Measurements from ENCODE around the gene GAGE12D. TPM values are rescaled to one million over a fixed set of nuclear protein-coding genes. Genes with fewer than 3 reads are reported as not detected.
"Not testable (repeated sequence)": the region's sequence is repeated elsewhere in the genome, so short reads cannot be mapped to it uniquely, and the experiment has no call there.

Gene GAGE12D, protein sequence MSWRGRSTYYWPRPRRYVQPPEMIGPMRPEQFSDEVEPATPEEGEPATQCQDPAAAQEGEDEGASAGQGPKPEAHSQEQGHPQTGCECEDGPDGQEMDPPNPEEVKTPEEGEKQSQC
- total RNA-seq (2014; rRNA removed; shearing (Covaris generic); ENCODE audit: low replicate concordance): not detected in 2 replicates

- H3K27ac ChIP-seq (ENCODE audit: low read length); H3K9me3 ChIP-seq (ENCODE audit: low read length); H2AFZ ChIP-seq (ENCODE audit: low read length); H3K9ac ChIP-seq (ENCODE audit: low read length); H3K9me2 ChIP-seq (replicated peaks; ENCODE audit: insufficient read depth, low read length); H3K4me2 ChIP-seq (ENCODE audit: low read depth, low read length, poor library complexity, severe bottlenecking); DNase-seq; H3K4me1 ChIP-seq (ENCODE audit: low read length); H3K36me3 ChIP-seq (ENCODE audit: insufficient read depth, low read length); H4K20me1 ChIP-seq (ENCODE audit: insufficient read depth, low read depth, low read length); H3K27me3 ChIP-seq (ENCODE audit: low read length); H3K79me2 ChIP-seq (ENCODE audit: low read length); H3K4me3 ChIP-seq (ENCODE audit: low read length): not testable (repeated sequence)
Observed at GRCh38 chrX:49541433-49541832, at the start of gene GAGE12D. GAGE12D (plus strand) TSS chrX:49541733; CDS start chrX:49542888, 1,155 bp downstream.

GRCh38 chrX:49531877-49532276 lies 9.7 kb upstream of the GAGE12D start, which contains the start of gene GAGE12C:
GAGE12C (plus strand) TSS chrX:49532177; CDS start chrX:49533332, 1,155 bp downstream.
- not testable (repeated sequence) for H4K20me1 ChIP-seq (ENCODE audit: insufficient read depth, low read depth, low read length); H3K9ac ChIP-seq (ENCODE audit: low read length); H3K4me3 ChIP-seq (ENCODE audit: low read length); H3K4me2 ChIP-seq (ENCODE audit: low read depth, low read length, poor library complexity, severe bottlenecking); DNase-seq; H3K79me2 ChIP-seq (ENCODE audit: low read length); H3K9me3 ChIP-seq (ENCODE audit: low read length); H3K36me3 ChIP-seq (ENCODE audit: insufficient read depth, low read length); H2AFZ ChIP-seq (ENCODE audit: low read length); H3K9me2 ChIP-seq (replicated peaks; ENCODE audit: insufficient read depth, low read length); H3K4me1 ChIP-seq (ENCODE audit: low read length); H3K27me3 ChIP-seq (ENCODE audit: low read length); H3K27ac ChIP-seq (ENCODE audit: low read length)

GRCh38 chrX:49550989-49551388 lies 9.5 kb downstream of the GAGE12D start, which contains the start of gene GAGE12E:
GAGE12E (plus strand) TSS chrX:49551289; CDS start chrX:49552444, 1,155 bp downstream.
- DNase-seq; H3K9me3 ChIP-seq (ENCODE audit: low read length): not testable (repeated sequence)

GRCh38 chrX:49560542-49560941 lies 19.0 kb downstream of the GAGE12D start, which contains the start of gene GAGE12F:
GAGE12F (plus strand) TSS chrX:49560842; CDS start chrX:49561997, 1,155 bp downstream.
- not testable (repeated sequence) for DNase-seq; H3K4me1 ChIP-seq (ENCODE audit: low read length); H2AFZ ChIP-seq (ENCODE audit: low read length); H3K4me2 ChIP-seq (ENCODE audit: low read depth, low read length, poor library complexity, severe bottlenecking); H3K79me2 ChIP-seq (ENCODE audit: low read length); H3K36me3 ChIP-seq (ENCODE audit: insufficient read depth, low read length); H3K4me3 ChIP-seq (ENCODE audit: low read length); H3K27ac ChIP-seq (ENCODE audit: low read length); H3K9me2 ChIP-seq (replicated peaks; ENCODE audit: insufficient read depth, low read length); H4K20me1 ChIP-seq (ENCODE audit: insufficient read depth, low read depth, low read length); H3K9ac ChIP-seq (ENCODE audit: low read length); H3K9me3 ChIP-seq (ENCODE audit: low read length); H3K27me3 ChIP-seq (ENCODE audit: low read length)

More at GRCh38 chrX:49550989-49551388, 9.5 kb downstream of the GAGE12D start, which contains the start of gene GAGE12E:
- H3K9ac ChIP-seq (ENCODE audit: low read length); H3K27ac ChIP-seq (ENCODE audit: low read length); H3K27me3 ChIP-seq (ENCODE audit: low read length); H3K4me1 ChIP-seq (ENCODE audit: low read length); H2AFZ ChIP-seq (ENCODE audit: low read length); H3K9me2 ChIP-seq (replicated peaks; ENCODE audit: insufficient read depth, low read length); H3K79me2 ChIP-seq (ENCODE audit: low read length); H3K36me3 ChIP-seq (ENCODE audit: insufficient read depth, low read length); H4K20me1 ChIP-seq (ENCODE audit: insufficient read depth, low read depth, low read length); H3K4me3 ChIP-seq (ENCODE audit: low read length); H3K4me2 ChIP-seq (ENCODE audit: low read depth, low read length, poor library complexity, severe bottlenecking): not testable (repeated sequence)

DNA sequence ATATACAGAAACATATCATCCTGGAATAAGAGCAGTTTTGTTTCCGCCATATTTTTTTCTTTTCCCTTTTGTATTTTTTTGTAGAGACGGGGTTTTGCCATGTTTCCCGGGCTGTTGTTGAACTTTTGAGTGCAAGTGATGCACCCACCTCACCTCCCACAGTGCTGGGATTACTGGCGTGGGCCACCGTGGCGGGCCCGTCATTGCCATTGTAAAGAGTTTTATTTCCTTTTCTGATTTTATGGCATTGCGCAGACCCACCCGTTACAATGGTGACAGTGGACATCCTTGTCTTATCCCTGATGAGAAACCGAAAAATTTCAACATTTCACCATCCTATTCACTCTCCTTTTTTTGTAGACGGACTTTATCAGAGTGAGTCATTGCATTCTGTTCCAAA lies 27.2 kb downstream of the GAGE12D start:
- H4K20me1 ChIP-seq (ENCODE audit: insufficient read depth, low read depth, low read length); H3K9me2 ChIP-seq (replicated peaks; ENCODE audit: insufficient read depth, low read length); H3K27ac ChIP-seq (ENCODE audit: low read length); H2AFZ ChIP-seq (ENCODE audit: low read length); H3K4me3 ChIP-seq (ENCODE audit: low read length); H3K36me3 ChIP-seq (ENCODE audit: insufficient read depth, low read length); H3K9me3 ChIP-seq (ENCODE audit: low read length); H3K4me1 ChIP-seq (ENCODE audit: low read length); H3K9ac ChIP-seq (ENCODE audit: low read length); H3K79me2 ChIP-seq (ENCODE audit: low read length); H3K4me2 ChIP-seq (ENCODE audit: low read depth, low read length, poor library complexity, severe bottlenecking); H3K27me3 ChIP-seq (ENCODE audit: low read length); DNase-seq: not testable (repeated sequence)

DNA sequence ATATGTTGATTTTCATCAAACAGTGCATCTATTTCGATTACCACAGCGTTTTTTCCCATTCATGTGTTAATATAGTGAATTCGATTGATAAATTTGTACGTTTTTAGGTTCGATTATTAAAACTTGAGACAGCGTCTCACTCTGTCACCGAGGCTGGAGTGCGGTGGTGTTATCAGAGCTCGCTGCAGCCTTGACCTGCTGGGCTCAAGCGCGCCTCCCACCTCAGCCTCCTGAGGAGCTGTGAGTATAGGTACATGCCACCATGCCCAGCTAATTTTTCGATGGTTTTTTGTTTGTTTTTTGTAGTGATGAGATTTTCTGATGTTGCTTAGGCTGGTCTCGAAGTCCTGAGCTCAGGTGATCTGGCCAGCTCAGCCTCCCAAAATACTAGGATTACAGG lies 27.6 kb downstream of the GAGE12D start:
- H3K4me3 ChIP-seq (ENCODE audit: low read length); H3K4me2 ChIP-seq (ENCODE audit: low read depth, low read length, poor library complexity, severe bottlenecking); H2AFZ ChIP-seq (ENCODE audit: low read length); H3K27me3 ChIP-seq (ENCODE audit: low read length); H4K20me1 ChIP-seq (ENCODE audit: insufficient read depth, low read depth, low read length); H3K36me3 ChIP-seq (ENCODE audit: insufficient read depth, low read length); H3K79me2 ChIP-seq (ENCODE audit: low read length); H3K27ac ChIP-seq (ENCODE audit: low read length); DNase-seq; H3K9me3 ChIP-seq (ENCODE audit: low read length); H3K9me2 ChIP-seq (replicated peaks; ENCODE audit: insufficient read depth, low read length); H3K9ac ChIP-seq (ENCODE audit: low read length); H3K4me1 ChIP-seq (ENCODE audit: low read length): not testable (repeated sequence)

DNA sequence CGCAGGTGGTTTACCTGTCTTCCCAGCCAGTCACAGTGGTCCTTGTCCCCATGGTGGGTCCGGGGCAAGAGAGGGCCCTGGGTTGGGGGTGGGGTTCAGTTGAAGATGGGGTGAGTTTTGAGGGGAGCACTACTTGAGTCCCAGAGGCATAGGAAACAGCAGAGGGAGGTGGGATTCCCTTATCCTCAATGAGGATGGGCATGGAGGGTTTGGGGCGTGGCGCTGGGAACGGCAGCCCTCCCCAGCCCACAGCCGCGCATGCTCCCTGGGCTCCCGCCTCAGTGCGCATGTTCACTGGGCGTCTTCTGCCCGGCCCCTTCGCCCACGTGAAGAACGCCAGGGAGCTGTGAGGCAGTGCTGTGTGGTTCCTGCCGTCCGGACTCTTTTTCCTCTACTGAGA lies 28.6 kb downstream of the GAGE12D start, which contains the start of gene GAGE12G:
TSS of gene GAGE12G (plus strand) at position 301 of the 400 bp plus-strand sequence. CDS start 1,155 bp downstream, outside the sequence.
- H4K20me1 ChIP-seq (ENCODE audit: insufficient read depth, low read depth, low read length); H3K4me2 ChIP-seq (ENCODE audit: low read depth, low read length, poor library complexity, severe bottlenecking); H2AFZ ChIP-seq (ENCODE audit: low read length); DNase-seq; H3K27me3 ChIP-seq (ENCODE audit: low read length); H3K9me2 ChIP-seq (replicated peaks; ENCODE audit: insufficient read depth, low read length); H3K27ac ChIP-seq (ENCODE audit: low read length); H3K4me1 ChIP-seq (ENCODE audit: low read length); H3K9me3 ChIP-seq (ENCODE audit: low read length); H3K36me3 ChIP-seq (ENCODE audit: insufficient read depth, low read length); H3K9ac ChIP-seq (ENCODE audit: low read length); H3K79me2 ChIP-seq (ENCODE audit: low read length); H3K4me3 ChIP-seq (ENCODE audit: low read length): not testable (repeated sequence)

- not testable (repeated sequence) for H3K9me2 ChIP-seq (replicated peaks; ENCODE audit: insufficient read depth, low read length); H3K4me3 ChIP-seq (ENCODE audit: low read length); H3K9me3 ChIP-seq (ENCODE audit: low read length); DNase-seq; H2AFZ ChIP-seq (ENCODE audit: low read length); H3K79me2 ChIP-seq (ENCODE audit: low read length); H3K36me3 ChIP-seq (ENCODE audit: insufficient read depth, low read length); H3K4me1 ChIP-seq (ENCODE audit: low read length); H3K27ac ChIP-seq (ENCODE audit: low read length); H3K4me2 ChIP-seq (ENCODE audit: low read depth, low read length, poor library complexity, severe bottlenecking); H3K27me3 ChIP-seq (ENCODE audit: low read length); H4K20me1 ChIP-seq (ENCODE audit: insufficient read depth, low read depth, low read length); H3K9ac ChIP-seq (ENCODE audit: low read length)
Observed at GRCh38 chrX:49579649-49580048, 38.1 kb downstream of the GAGE12D start, which contains the start of gene GAGE12H. GAGE12H (plus strand) TSS chrX:49579949; CDS start chrX:49581104, 1,155 bp downstream.

All from Karpas-422 (cell line).